Choroid plexus epithelial cell (primary cell): ENCODE measurements around the gene PI4KA.
"Not testable (repeated sequence)": the region's sequence is repeated elsewhere in the genome, so short reads cannot be mapped to it uniquely, and the experiment has no call there.

ENCODE experiments used
- DNase-seq: peaks from one replicate; pipeline ENCODE4 v3.0.0-alpha.2; 2010; ENCODE audit warnings: low read depth
- H3K4me3 ChIP-seq: 2 replicates; pipeline ENCODE4 v1.5.1; 2011; ENCODE audit warnings: low read depth, mild to moderate bottlenecking, control low read depth, low read length, moderate library complexity
- CTCF ChIP-seq: conservative IDR thresholded peaks from 2 replicates; pipeline ENCODE4 v1.5.1; 2011; ENCODE audit warnings: low read depth, mild to moderate bottlenecking, control low read depth, inconsistent platforms, low read length, moderate library complexity

The PI4KA gene

GRCh38 chr22:20671409-20672081 is 187.1 kb downstream of the PI4KA start:
- H3K4me3 ChIP-seq: no peak overlapping the region
- no peak for DNase-seq
- TF ChIP-seq CTCF: no peak

GRCh38 chr22:20670457-20671261 is 188.0 kb downstream of the PI4KA start:
- DNase-seq: not testable (repeated sequence)

GRCh38 chr22:20669884-20670283 is 188.7 kb downstream of the PI4KA start:
- DNase-seq, H3K4me3 ChIP-seq: not testable (repeated sequence)

More at GRCh38 chr22:20670457-20671261, 188.0 kb downstream of the PI4KA start:
- not testable (repeated sequence) for H3K4me3 ChIP-seq

GRCh38 chr22:20669471-20669870 is 189.1 kb downstream of the PI4KA start:
- H3K4me3 ChIP-seq, DNase-seq: not testable (repeated sequence)

GRCh38 chr22:20668769-20669168 is 189.8 kb downstream of the PI4KA start:
- H3K4me3 ChIP-seq, DNase-seq: not testable (repeated sequence)

- not testable (repeated sequence) for H3K4me3 ChIP-seq, DNase-seq
Observed at GRCh38 chr22:20668226-20668625, 190.4 kb downstream of the PI4KA start.

- not testable (repeated sequence) for DNase-seq, H3K4me3 ChIP-seq
Observed at GRCh38 chr22:20667548-20667947, 191.1 kb downstream of the PI4KA start.

GRCh38 chr22:20666560-20666959 is 192.1 kb downstream of the PI4KA start:
- no peak for DNase-seq
- TF ChIP-seq CTCF: no peak
- H3K4me3 ChIP-seq: no peak overlapping the region

GRCh38 chr22:20664594-20664959 is 194.0 kb downstream of the PI4KA start:
- no peak overlapping the region for H3K4me3 ChIP-seq
- no peak for DNase-seq
- TF ChIP-seq CTCF: no peak

GRCh38 chr22:20663941-20664593 is 194.5 kb downstream of the PI4KA start:
- TF ChIP-seq CTCF: no peak
- no peak for DNase-seq
- no peak overlapping the region for H3K4me3 ChIP-seq
